HepG2 (cell line): Measurements from ENCODE around the gene AMELY. TPM values are rescaled to one million over a fixed set of nuclear protein-coding genes. Genes with fewer than 3 reads are reported as not detected.

Experiments used
- ATAC-seq: fragments of 200-7000 bp; cut with Tn5 transposase; 3 replicates; pipeline ENCODE4 v1.9.1; 2020; ENCODE audit warnings: mild to moderate bottlenecking, moderate library complexity
- BruUV-seq: library from RNA; stranded (reverse); fragments of 400-500 nt; replicated peaks from 2 replicates; lab custom pipeline; 2021; lab: Mats Ljungman, UMichigan
- CTCF ChIA-PET: fragments of 300-600 bp; formaldehyde crosslinking; extraction: SDS; loops from one replicate; lab custom pipeline; 2021; ENCODE audit warnings: low total read pairs, inconsistent platforms, low intra/inter-chr PET ratio; lab: Yijun Ruan, JAX
- POLR2A ChIA-PET: fragments of 350-600 bp; sonication (Branson Sonifier 250); formaldehyde crosslinking; loops from one replicate; lab custom pipeline; 2020; ENCODE audit warnings: antibody characterized with exemption, inconsistent platforms; lab: Yijun Ruan, JAX
- DNase-seq: peaks from one replicate; pipeline ENCODE4 v3.0.0-alpha.2; 2015; ENCODE audit warnings: low spot score
- FAIRE-seq: peaks from 3 replicates; lab custom pipeline; 2011; peaks lifted over from hg19 to GRCh38; lab: Jason Lieb, UNC
- H2AFZ ChIP-seq: one replicate; pipeline ENCODE4 v1.6.1; 2011; ENCODE audit warnings: low read length, inconsistent platforms
- H3K27ac ChIP-seq: fragments of 300-600 bp; 3 replicates; pipeline ENCODE4 v1.8.0; 2011; ENCODE audit warnings: mixed run types, mild to moderate bottlenecking, mixed read lengths, low read length, inconsistent platforms; ENCODE audit not compliant: insufficient read depth; ENCODE audit errors: extremely low read length
- H3K27me3 ChIP-seq, 2 experiments: fragments of 200-600 bp in 1 of 2; 2 replicates in 1 of 2; 3 replicates in 1 of 2; pipeline versions ENCODE4 v1.6.0 to v1.8.0; 2011; ENCODE audit warnings: low read length in 2 of 2, mild to moderate bottlenecking in 2 of 2, moderate library complexity in 2 of 2, inconsistent platforms in 1 of 2; ENCODE audit not compliant: insufficient read depth in 2 of 2, control insufficient read depth in 1 of 2
- H3K36me3 ChIP-seq, 2 experiments: fragments of 200-600 bp in 1 of 2; replicated peaks in 1 of 2; 2 replicates in 1 of 2; 3 replicates in 1 of 2; pipeline versions ENCODE4 v1.5.1 to v1.8.0; 2011; ENCODE audit warnings: low read length in 2 of 2, inconsistent platforms in 1 of 2; ENCODE audit not compliant: insufficient read depth in 2 of 2, control insufficient read depth in 1 of 2
- H3K4me1 ChIP-seq: 2 replicates; pipeline ENCODE4 v1.5.1; 2012; ENCODE audit warnings: low read length, inconsistent platforms; ENCODE audit not compliant: insufficient read depth
- H3K4me2 ChIP-seq: 2 replicates; pipeline ENCODE4 v1.6.0; 2011; ENCODE audit warnings: low read depth, low read length, inconsistent platforms
- H3K4me3 ChIP-seq, 3 experiments: fragments of 200-600 bp in 1 of 3; sonication (generic), shearing (Covaris generic) in 1 of 3; replicated peaks in 1 of 3; 2 replicates each; pipeline ENCODE4 v1.5.1; 2011 to 2016; ENCODE audit warnings: low read length in 3 of 3, inconsistent platforms in 2 of 3, low read depth in 2 of 3, mild to moderate bottlenecking in 2 of 3, control low read depth in 1 of 3, mixed read lengths in 1 of 3; ENCODE audit not compliant: insufficient read depth in 1 of 3
- H3K79me2 ChIP-seq: one replicate; pipeline ENCODE4 v1.6.1; 2011; ENCODE audit warnings: low read length, inconsistent platforms; ENCODE audit not compliant: insufficient read depth
- H3K9ac ChIP-seq: 2 replicates; pipeline ENCODE4 v1.6.0; 2011; ENCODE audit warnings: mild to moderate bottlenecking, low read depth, low read length, inconsistent platforms; ENCODE audit not compliant: insufficient read depth
- H3K9me3 ChIP-seq: 2 replicates; pipeline ENCODE4 v1.5.1; 2012; ENCODE audit warnings: mild to moderate bottlenecking, low read length
- H4K20me1 ChIP-seq: 2 replicates; pipeline ENCODE4 v1.6.0; 2011; ENCODE audit warnings: inconsistent platforms, mild to moderate bottlenecking, low read length, moderate library complexity; ENCODE audit not compliant: insufficient read depth
- ARNT2 ChIP-seq: sonication (generic); formaldehyde crosslinking; IDR thresholded peaks from 2 replicates; pipeline ENCODE4 v1.8.0; 2022; ENCODE audit warnings: mild to moderate bottlenecking, low read depth, missing genetic modification reagents, moderate library complexity
- FOSL1 ChIP-seq: sonication (generic); formaldehyde crosslinking; IDR thresholded peaks from 2 replicates; pipeline ENCODE4 v1.9.0; 2021; ENCODE audit warnings: missing genetic modification reagents, borderline replicate concordance
- PHF20 ChIP-seq: sonication (generic); formaldehyde crosslinking; IDR thresholded peaks from 2 replicates; pipeline ENCODE4 v1.5.0; 2020; ENCODE audit warnings: mild to moderate bottlenecking, missing genetic modification reagents
- REXO4 ChIP-seq: sonication (generic); formaldehyde crosslinking; IDR thresholded peaks from 2 replicates; pipeline ENCODE4 v1.8.0; 2022; ENCODE audit warnings: missing genetic modification reagents, mild to moderate bottlenecking, borderline replicate concordance
- SP1 ChIP-seq, 2 experiments: fragments of 450-650 bp in 1 of 2; sonication (generic) in 1 of 2; formaldehyde crosslinking in 1 of 2; IDR thresholded peaks; 2 replicates each; pipeline versions ENCODE4 v1.4.0 to v1.6.1; 2016 to 2020; ENCODE audit warnings: missing genetic modification reagents in 1 of 2
- ZBTB7A ChIP-seq: sonication (generic); formaldehyde crosslinking; IDR thresholded peaks from 2 replicates; pipeline ENCODE4 v1.8.0; 2022; ENCODE audit warnings: mild to moderate bottlenecking, missing genetic modification reagents
- ZC3H4 ChIP-seq: sonication (generic); formaldehyde crosslinking; IDR thresholded peaks from 2 replicates; pipeline ENCODE4 v1.4.0; 2020; ENCODE audit warnings: missing genetic modification reagents, borderline replicate concordance
- ZFP36 ChIP-seq: fragments of 150-350 bp; IDR thresholded peaks from 2 replicates; pipeline ENCODE4 v1.6.1; 2018; ENCODE audit warnings: borderline replicate concordance, low read length, low read depth; ENCODE audit not compliant: partially characterized antibody
- ZFP36L1 ChIP-seq: sonication (generic); formaldehyde crosslinking; IDR thresholded peaks from 2 replicates; pipeline ENCODE4 v1.8.0; 2022; ENCODE audit warnings: mild to moderate bottlenecking, missing genetic modification reagents, moderate library complexity
- ZNF124 ChIP-seq: sonication (generic); formaldehyde crosslinking; IDR thresholded peaks from 2 replicates; pipeline ENCODE4 v1.4.0; 2020; ENCODE audit warnings: missing genetic modification reagents
- ZNF367 ChIP-seq: sonication (generic); formaldehyde crosslinking; IDR thresholded peaks from 2 replicates; pipeline ENCODE4 v1.4.0; 2020; ENCODE audit warnings: missing genetic modification reagents, borderline replicate concordance
- ZNF44 ChIP-seq: sonication (generic); formaldehyde crosslinking; IDR thresholded peaks from 2 replicates; pipeline ENCODE4 v1.5.1; 2020; ENCODE audit warnings: mild to moderate bottlenecking, missing genetic modification reagents
- WGBS: methylation state at CpG from one replicate; pipeline ENCODE4 v1.1.6; 2017; ENCODE audit warnings: low lambda C conversion rate; 5-methylcytosine and 5-hydroxymethylcytosine counted together
- in situ Hi-C: cut with HindIII; loops from 2 replicates; pipeline ENCODE4 v1.10.0; 2017; ENCODE audit warnings: low pct_unique_long_range_greater_than_20kb; ENCODE audit not compliant: extremely low pct_ligation_motif_present
- intact Hi-C: fragments of 100-400 bp; cut with micrococcal nuclease; formaldehyde crosslinking; loops from one replicate; pipeline ENCODE4 v1.10.0; 2022; ENCODE audit not compliant: unreplicated experiment
- polyA plus RNA-seq, 8 experiments: library from polyadenylated mRNA; depleted of rRNA in 3 of 8; stranded (reverse) in 7 of 8; unstranded in 1 of 8; fragments of >200 nt; fragmentation: Illumina TruSeq in 4 of 8; extraction: Trizol in 4 of 8; gene quantifications; 2 replicates each; pipeline versions ENCODE4 v1.2.1 to v1.2.3, GENCODE V29; 2011 to 2016; ENCODE audit warnings: low read depth in 4 of 8, missing spikeins in 1 of 8, mixed read lengths in 1 of 8; ENCODE audit not compliant: insufficient read depth in 1 of 8
- total RNA-seq, 5 experiments: library from RNA; depleted of rRNA; stranded (reverse); fragments of >200 nt; fragmentation: Illumina TruSeq; extraction: Trizol; gene quantifications; 2 replicates each; pipeline ENCODE4 v1.2.3, GENCODE V29; 2016; ENCODE audit warnings: low read depth in 1 of 5
- TF ChIP-seq, protein P1 (sequence below): sonication (generic); formaldehyde crosslinking; IDR thresholded peaks from 2 replicates; pipeline ENCODE4 v1.8.0; 2022; ENCODE audit warnings: mild to moderate bottlenecking, missing genetic modification reagents
- TF ChIP-seq, protein P2 (sequence below): sonication (generic); formaldehyde crosslinking; IDR thresholded peaks from 2 replicates; pipeline ENCODE4 v1.4.0; 2020; ENCODE audit warnings: mild to moderate bottlenecking, missing genetic modification reagents
- TF ChIP-seq, protein P3 (sequence below): sonication (generic); IDR thresholded peaks from 2 replicates; pipeline ENCODE4 v1.6.1; 2016; ENCODE audit warnings: low read depth, borderline replicate concordance

AMELY gene
- total and polyA plus RNA-seq, 2 of the 13 experiments (the other 11 are each of a cell fraction or from before 2014, with no cell fraction given) = not detected

DNA sequence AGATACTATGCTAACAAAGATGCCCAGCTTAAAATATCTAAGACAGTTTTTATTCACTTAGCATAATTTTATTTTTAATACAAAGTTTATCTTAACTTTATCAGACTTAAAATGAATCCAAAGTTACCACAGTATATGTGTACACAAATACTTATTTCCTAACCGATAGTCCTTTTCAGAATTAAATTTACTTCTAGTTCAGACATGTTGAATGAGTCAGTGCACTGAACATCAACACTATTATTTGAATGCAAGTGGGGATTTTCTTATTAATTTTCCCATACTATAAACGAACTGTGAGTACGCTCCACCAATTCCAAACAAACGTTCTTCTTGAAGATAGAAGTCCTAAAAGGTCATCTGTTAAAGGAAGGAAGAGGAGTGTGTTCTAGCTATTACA is 38.4 kb upstream of the AMELY start:
- no peak for TF ChIP-seq ZBTB7A (CRISPR knock-in tag)
- TF ChIP-seq SP1 (IDR thresholded peaks at IDR 0.05) = no peak
- no peak for TF ChIP-seq SP1 (CRISPR knock-in tag; IDR thresholded peaks at IDR 0.05)
- no peak for TF ChIP-seq ZNF367 (CRISPR knock-in tag)
- no peak for TF ChIP-seq ARNT2 (CRISPR knock-in tag)
- TF ChIP-seq ZNF44 (CRISPR knock-in tag) = no peak
- TF ChIP-seq, protein P1, sequence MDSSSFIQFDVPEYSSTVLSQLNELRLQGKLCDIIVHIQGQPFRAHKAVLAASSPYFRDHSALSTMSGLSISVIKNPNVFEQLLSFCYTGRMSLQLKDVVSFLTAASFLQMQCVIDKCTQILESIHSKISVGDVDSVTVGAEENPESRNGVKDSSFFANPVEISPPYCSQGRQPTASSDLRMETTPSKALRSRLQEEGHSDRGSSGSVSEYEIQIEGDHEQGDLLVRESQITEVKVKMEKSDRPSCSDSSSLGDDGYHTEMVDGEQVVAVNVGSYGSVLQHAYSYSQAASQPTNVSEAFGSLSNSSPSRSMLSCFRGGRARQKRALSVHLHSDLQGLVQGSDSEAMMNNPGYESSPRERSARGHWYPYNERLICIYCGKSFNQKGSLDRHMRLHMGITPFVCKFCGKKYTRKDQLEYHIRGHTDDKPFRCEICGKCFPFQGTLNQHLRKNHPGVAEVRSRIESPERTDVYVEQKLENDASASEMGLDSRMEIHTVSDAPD (CRISPR knock-in tag) = no peak
- TF ChIP-seq, all 625 proteins: peak for 0
- FAIRE-seq = no peak
- Histone ChIP-seq H4K20me1 (no peaks in the 10 kb centered on the region), H3K36me3 (no peaks in the 10 kb centered on the region), H3K9me3 (no peaks in the 10 kb centered on the region), H3K4me1 (no peaks in the 10 kb centered on the region), H3K79me2 (no peaks in the 10 kb centered on the region), H3K4me2 (no peak overlapping the region), H3K4me3 (no peak overlapping the region), H3K27ac (no peak overlapping the region), H3K9ac (no peak overlapping the region), H3K27me3 (no peaks in the 10 kb centered on the region), H2AFZ (no peak overlapping the region)
- WGBS = 60% methylated on average over 4 of the region's 4 CpGs
- CTCF ChIA-PET = no interaction called here
- in situ Hi-C loops (no loop called here), intact Hi-C loops (loop anchor here (5.0 kb wide), 1 partner anchor 38 kb away; the partner anchor contains the start of genes AMELY and TBL1Y)
- ATAC-seq = no peak
- POLR2A ChIA-PET = no interaction called here
- no TSS peak for BruUV-seq
- DNase-seq = no peak

DNA sequence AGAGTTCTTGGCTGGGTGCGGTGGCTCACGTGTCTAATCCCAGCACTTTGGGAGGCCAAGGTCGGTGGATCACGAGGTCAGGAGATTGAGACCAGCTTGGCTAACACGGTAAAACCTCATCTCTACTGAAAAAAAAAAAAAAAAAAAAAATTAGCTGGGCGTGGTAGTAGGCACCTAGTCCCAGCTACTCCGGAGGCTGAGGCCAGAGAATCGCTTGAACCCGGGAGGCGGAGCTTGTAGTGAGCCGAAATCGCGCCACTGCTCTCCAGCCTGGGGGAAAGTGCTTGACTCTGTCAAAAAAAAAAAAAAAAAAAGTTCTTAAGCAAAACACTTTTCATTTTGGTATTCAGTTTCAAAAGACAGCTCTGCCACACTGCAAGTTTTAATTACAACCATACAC is 36.8 kb upstream of the AMELY start:
- no peak for ATAC-seq
- in situ Hi-C loops = no loop called here
- H3K27me3 ChIP-seq = no peaks in the 10 kb centered on the region
- H2AFZ ChIP-seq = no peak overlapping the region
- H3K4me2 ChIP-seq = no peak overlapping the region
- FAIRE-seq = no peak
- no peak overlapping the region for H3K27ac ChIP-seq
- no peak overlapping the region for H3K9ac ChIP-seq
- no peaks in the 10 kb centered on the region for H3K79me2 ChIP-seq
- no peaks in the 10 kb centered on the region for H3K36me3 ChIP-seq
- DNase-seq = no peak
- H4K20me1 ChIP-seq = no peaks in the 10 kb centered on the region
- no peak overlapping the region for H3K4me3 ChIP-seq
- H3K4me1 ChIP-seq = no peaks in the 10 kb centered on the region
- intact Hi-C loops = loop anchor here (5.0 kb wide), 1 partner anchor 36 kb away; the partner anchor contains the start of genes AMELY and TBL1Y
- BruUV-seq = no TSS peak
- POLR2A ChIA-PET = no interaction called here
- no peaks in the 10 kb centered on the region for H3K9me3 ChIP-seq
- CTCF ChIA-PET = no interaction called here
- 16% methylated on average over 13 of the region's 13 CpGs for WGBS
- TF ChIP-seq FOSL1 = no peak
- no peak for TF ChIP-seq REXO4 (CRISPR knock-in tag)
- no peak for TF ChIP-seq ZNF124 (CRISPR knock-in tag)
- TF ChIP-seq, protein P2, sequence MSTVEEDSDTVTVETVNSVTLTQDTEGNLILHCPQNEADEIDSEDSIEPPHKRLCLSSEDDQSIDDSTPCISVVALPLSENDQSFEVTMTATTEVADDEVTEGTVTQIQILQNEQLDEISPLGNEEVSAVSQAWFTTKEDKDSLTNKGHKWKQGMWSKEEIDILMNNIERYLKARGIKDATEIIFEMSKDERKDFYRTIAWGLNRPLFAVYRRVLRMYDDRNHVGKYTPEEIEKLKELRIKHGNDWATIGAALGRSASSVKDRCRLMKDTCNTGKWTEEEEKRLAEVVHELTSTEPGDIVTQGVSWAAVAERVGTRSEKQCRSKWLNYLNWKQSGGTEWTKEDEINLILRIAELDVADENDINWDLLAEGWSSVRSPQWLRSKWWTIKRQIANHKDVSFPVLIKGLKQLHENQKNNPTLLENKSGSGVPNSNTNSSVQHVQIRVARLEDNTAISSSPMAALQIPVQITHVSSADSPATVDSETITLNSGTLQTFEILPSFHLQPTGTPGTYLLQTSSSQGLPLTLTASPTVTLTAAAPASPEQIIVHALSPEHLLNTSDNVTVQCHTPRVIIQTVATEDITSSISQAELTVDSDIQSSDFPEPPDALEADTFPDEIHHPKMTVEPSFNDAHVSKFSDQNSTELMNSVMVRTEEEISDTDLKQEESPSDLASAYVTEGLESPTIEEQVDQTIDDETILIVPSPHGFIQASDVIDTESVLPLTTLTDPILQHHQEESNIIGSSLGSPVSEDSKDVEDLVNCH (CRISPR knock-in tag) = no peak
- TF ChIP-seq ZFP36L1 (CRISPR knock-in tag) = no peak
- no peak for TF ChIP-seq ZC3H4 (CRISPR knock-in tag)
- no peak for TF ChIP-seq ZFP36
- TF ChIP-seq, protein P3, sequence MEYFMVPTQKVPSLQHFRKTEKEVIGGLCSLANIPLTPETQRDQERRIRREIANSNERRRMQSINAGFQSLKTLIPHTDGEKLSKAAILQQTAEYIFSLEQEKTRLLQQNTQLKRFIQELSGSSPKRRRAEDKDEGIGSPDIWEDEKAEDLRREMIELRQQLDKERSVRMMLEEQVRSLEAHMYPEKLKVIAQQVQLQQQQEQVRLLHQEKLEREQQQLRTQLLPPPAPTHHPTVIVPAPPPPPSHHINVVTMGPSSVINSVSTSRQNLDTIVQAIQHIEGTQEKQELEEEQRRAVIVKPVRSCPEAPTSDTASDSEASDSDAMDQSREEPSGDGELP = no peak
- TF ChIP-seq PHF20 (CRISPR knock-in tag) = no peak
